LNCaP clone FGC (cell line): ENCODE measurements around the gene TMEM238L.
"Not testable (repeated sequence)": the region's sequence is repeated elsewhere in the genome, so short reads cannot be mapped to it uniquely, and the experiment has no call there.

Source experiments
- DNase-seq: peaks from one replicate; pipeline ENCODE4 v3.0.0-alpha.2; 2011; ENCODE audit warnings: low read depth
- H3K4me3 ChIP-seq: 2 replicates; pipeline ENCODE4 v1.5.1; 2011; ENCODE audit warnings: mild to moderate bottlenecking, low read depth, low read length, control low read depth
- TF ChIP-seq, protein P1 (sequence below): IDR thresholded peaks from 2 replicates; pipeline ENCODE4 v1.5.1; 2012; ENCODE audit warnings: mild to moderate bottlenecking; ENCODE audit not compliant: control insufficient read depth, insufficient read depth; ENCODE audit errors: extremely low read depth

Gene TMEM238L

GRCh38 chr17:10803830-10804475, at the start of gene TMEM238L:
Gene TMEM238L, minus strand, starts transcription at chr17:10804099. Its CDS starts 136 bp downstream, at chr17:10803963.
- DNase-seq, result no peak
- TF ChIP-seq, protein P1, sequence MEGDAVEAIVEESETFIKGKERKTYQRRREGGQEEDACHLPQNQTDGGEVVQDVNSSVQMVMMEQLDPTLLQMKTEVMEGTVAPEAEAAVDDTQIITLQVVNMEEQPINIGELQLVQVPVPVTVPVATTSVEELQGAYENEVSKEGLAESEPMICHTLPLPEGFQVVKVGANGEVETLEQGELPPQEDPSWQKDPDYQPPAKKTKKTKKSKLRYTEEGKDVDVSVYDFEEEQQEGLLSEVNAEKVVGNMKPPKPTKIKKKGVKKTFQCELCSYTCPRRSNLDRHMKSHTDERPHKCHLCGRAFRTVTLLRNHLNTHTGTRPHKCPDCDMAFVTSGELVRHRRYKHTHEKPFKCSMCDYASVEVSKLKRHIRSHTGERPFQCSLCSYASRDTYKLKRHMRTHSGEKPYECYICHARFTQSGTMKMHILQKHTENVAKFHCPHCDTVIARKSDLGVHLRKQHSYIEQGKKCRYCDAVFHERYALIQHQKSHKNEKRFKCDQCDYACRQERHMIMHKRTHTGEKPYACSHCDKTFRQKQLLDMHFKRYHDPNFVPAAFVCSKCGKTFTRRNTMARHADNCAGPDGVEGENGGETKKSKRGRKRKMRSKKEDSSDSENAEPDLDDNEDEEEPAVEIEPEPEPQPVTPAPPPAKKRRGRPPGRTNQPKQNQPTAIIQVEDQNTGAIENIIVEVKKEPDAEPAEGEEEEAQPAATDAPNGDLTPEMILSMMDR, result no peak

DNA sequence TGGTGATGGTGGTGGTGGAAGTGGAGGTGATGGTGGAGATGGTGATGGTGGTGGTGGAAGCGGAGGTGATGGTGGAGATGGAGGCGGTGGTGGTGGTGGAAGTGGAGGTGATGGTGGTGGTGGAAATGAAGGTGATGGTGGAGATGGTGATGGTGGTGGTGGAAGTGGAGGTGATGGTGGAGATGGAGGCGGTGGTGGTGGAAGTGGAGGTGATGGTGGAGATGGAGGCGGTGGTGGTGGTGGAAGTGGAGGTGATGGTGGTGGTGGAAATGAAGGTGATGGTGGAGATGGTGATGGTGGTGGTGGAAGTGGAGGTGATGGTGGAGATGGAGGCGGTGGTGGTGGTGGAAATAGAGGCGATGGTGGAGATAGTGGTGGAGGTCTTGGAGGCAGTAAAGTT, 42.7 kb upstream of the TMEM238L start:
- DNase-seq, H3K4me3 ChIP-seq: not testable (repeated sequence)

More at GRCh38 chr17:10803830-10804475, at the start of gene TMEM238L:
- H3K4me3 ChIP-seq, result no peak within 1 kb of the TSS

DNA sequence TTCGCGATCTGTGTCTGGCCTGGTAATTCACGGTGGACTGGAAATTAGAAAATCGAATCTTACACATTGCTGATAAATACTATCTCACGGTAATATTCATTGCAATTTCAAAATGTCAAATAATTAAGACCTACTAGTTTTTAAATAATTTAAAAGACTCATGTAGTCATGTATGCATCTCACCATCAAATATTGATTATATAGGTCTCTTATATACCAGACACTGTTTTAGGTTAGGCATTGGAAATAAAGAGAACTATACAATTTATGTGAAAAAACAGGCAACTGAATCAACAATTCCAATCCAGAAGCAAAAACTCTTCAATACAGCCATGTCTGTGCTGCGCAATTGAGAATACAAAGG, 41.5 kb upstream of the TMEM238L start:
- TF ChIP-seq, protein P1, result no peak

GRCh38 chr17:10844621-10845387, 40.9 kb upstream of the TMEM238L start:
- no peak for DNase-seq
- H3K4me3 ChIP-seq, result peak overlapping the region; percentile 44
- TF ChIP-seq, protein P1, result peak; percentile 93

More for the DNA sequence above, 41.5 kb upstream of the TMEM238L start:
- no peak for DNase-seq
- no peak overlapping the region; the same call in 1 of the 2 replicates for H3K4me3 ChIP-seq

GRCh38 chr17:10843811-10844210, 39.9 kb upstream of the TMEM238L start:
- peak; percentile 27 for DNase-seq

GRCh38 chr17:10842658-10843057, 38.8 kb upstream of the TMEM238L start:
- TF ChIP-seq, protein P1, result no peak
- H3K4me3 ChIP-seq, result no peak overlapping the region
- no peak for DNase-seq

More at GRCh38 chr17:10843811-10844210, 39.9 kb upstream of the TMEM238L start:
- TF ChIP-seq, protein P1, result no peak
- H3K4me3 ChIP-seq, result no peak overlapping the region

GRCh38 chr17:10838682-10839081, 34.8 kb upstream of the TMEM238L start:
- H3K4me3 ChIP-seq, result no peak overlapping the region
- TF ChIP-seq, protein P1, result no peak
- DNase-seq, result no peak
